HEK293 (cell line): ENCODE results near the gene SIGLEC10.

Source experiments
- BCL11A ChIP-seq: fragments of 450-650 bp; formaldehyde crosslinking; IDR thresholded peaks from 2 replicates; pipeline ENCODE4 v1.5.1; 2016; ENCODE audit warnings: low read depth, missing biosample characterization, missing genetic modification characterization
- FEZF1 ChIP-seq: fragments of 450-650 bp; formaldehyde crosslinking; IDR thresholded peaks from 2 replicates; pipeline ENCODE4 v1.5.1; 2016; ENCODE audit warnings: missing biosample characterization, missing genetic modification characterization
- GFI1B ChIP-seq: fragments of 450-650 bp; formaldehyde crosslinking; IDR thresholded peaks from 2 replicates; pipeline ENCODE4 v1.5.1; 2016; ENCODE audit warnings: missing biosample characterization, missing genetic modification characterization
- HOXA7 ChIP-seq: sonication (generic); formaldehyde crosslinking; IDR thresholded peaks from 2 replicates; pipeline ENCODE4 v1.8.1; 2022; ENCODE audit warnings: missing genetic modification reagents, borderline replicate concordance
- KLF1 ChIP-seq: fragments of 450-650 bp; formaldehyde crosslinking; IDR thresholded peaks from 2 replicates; pipeline ENCODE4 v1.5.1; 2016; ENCODE audit warnings: missing biosample characterization, missing genetic modification characterization
- KLF16 ChIP-seq: fragments of 450-650 bp; formaldehyde crosslinking; IDR thresholded peaks from 2 replicates; pipeline ENCODE4 v1.5.1; 2017; ENCODE audit warnings: missing biosample characterization, missing genetic modification characterization
- KLF8 ChIP-seq: fragments of 450-650 bp; formaldehyde crosslinking; IDR thresholded peaks from 2 replicates; pipeline ENCODE4 v1.5.1; 2016; ENCODE audit warnings: missing biosample characterization, missing genetic modification characterization
- MZF1 ChIP-seq: fragments of 450-650 bp; formaldehyde crosslinking; IDR thresholded peaks from 2 replicates; pipeline ENCODE4 v1.5.1; 2017; ENCODE audit warnings: missing biosample characterization, missing genetic modification characterization, borderline replicate concordance
- RBAK ChIP-seq: fragments of 450-650 bp; formaldehyde crosslinking; IDR thresholded peaks from 2 replicates; pipeline ENCODE4 v1.5.1; 2016; ENCODE audit warnings: missing biosample characterization, missing genetic modification characterization
- YY2 ChIP-seq: fragments of 450-650 bp; formaldehyde crosslinking; IDR thresholded peaks from 2 replicates; pipeline ENCODE4 v1.5.1; 2016; ENCODE audit warnings: missing biosample characterization, missing genetic modification characterization
- ZBTB20 ChIP-seq: fragments of 450-650 bp; formaldehyde crosslinking; IDR thresholded peaks from 2 replicates; pipeline ENCODE4 v1.5.1; 2016; ENCODE audit warnings: missing biosample characterization, missing genetic modification characterization
- ZFP69B ChIP-seq: fragments of 450-650 bp; formaldehyde crosslinking; IDR thresholded peaks from 2 replicates; pipeline ENCODE4 v1.5.1; 2016; ENCODE audit warnings: missing biosample characterization, missing genetic modification characterization
- ZIC2 ChIP-seq: fragments of 450-650 bp; formaldehyde crosslinking; IDR thresholded peaks from 2 replicates; pipeline ENCODE4 v1.5.1; 2016; ENCODE audit warnings: missing biosample characterization, missing genetic modification characterization
- ZNF174 ChIP-seq: fragments of 450-650 bp; formaldehyde crosslinking; IDR thresholded peaks from 2 replicates; pipeline ENCODE4 v1.5.0; 2017; ENCODE audit warnings: missing biosample characterization, mild to moderate bottlenecking, missing genetic modification characterization
- ZNF248 ChIP-seq: fragments of 450-650 bp; formaldehyde crosslinking; IDR thresholded peaks from 2 replicates; pipeline ENCODE4 v1.5.1; 2017; ENCODE audit warnings: missing biosample characterization, missing genetic modification characterization
- ZNF391 ChIP-seq: fragments of 450-650 bp; formaldehyde crosslinking; IDR thresholded peaks from 2 replicates; pipeline ENCODE4 v1.5.1; 2016; ENCODE audit warnings: low read depth, missing biosample characterization, missing genetic modification characterization, borderline replicate concordance
- ZNF426 ChIP-seq: fragments of 450-650 bp; formaldehyde crosslinking; IDR thresholded peaks from 2 replicates; pipeline ENCODE4 v1.5.1; 2017; ENCODE audit warnings: missing biosample characterization, missing genetic modification characterization, mild to moderate bottlenecking, inconsistent platforms, moderate library complexity
- ZNF514 ChIP-seq: fragments of 450-650 bp; formaldehyde crosslinking; IDR thresholded peaks from 2 replicates; pipeline ENCODE4 v1.5.1; 2016; ENCODE audit warnings: missing biosample characterization, missing genetic modification characterization
- ZNF544 ChIP-seq: fragments of 450-650 bp; formaldehyde crosslinking; IDR thresholded peaks from 2 replicates; pipeline ENCODE4 v1.5.0; 2017; ENCODE audit warnings: missing biosample characterization, missing genetic modification characterization
- ZNF623 ChIP-seq: fragments of 450-650 bp; formaldehyde crosslinking; IDR thresholded peaks from 2 replicates; pipeline ENCODE4 v1.5.1; 2016; ENCODE audit warnings: missing biosample characterization, missing genetic modification characterization
- ZNF664 ChIP-seq: fragments of 450-650 bp; formaldehyde crosslinking; IDR thresholded peaks from 2 replicates; pipeline ENCODE4 v1.5.1; 2016; ENCODE audit warnings: missing biosample characterization, missing genetic modification characterization
- ZNF670 ChIP-seq: fragments of 450-650 bp; formaldehyde crosslinking; IDR thresholded peaks from 2 replicates; pipeline ENCODE4 v1.5.1; 2016; ENCODE audit warnings: missing biosample characterization, missing genetic modification characterization, low read depth
- ZNF792 ChIP-seq: fragments of 450-650 bp; formaldehyde crosslinking; IDR thresholded peaks from 2 replicates; pipeline ENCODE4 v1.5.1; 2016; ENCODE audit warnings: missing biosample characterization, missing genetic modification characterization
- ZNF843 ChIP-seq: fragments of 450-650 bp; formaldehyde crosslinking; IDR thresholded peaks from 2 replicates; pipeline ENCODE4 v1.5.1; 2016; ENCODE audit warnings: missing biosample characterization, missing genetic modification characterization
- ZSCAN16 ChIP-seq: fragments of 450-650 bp; formaldehyde crosslinking; IDR thresholded peaks from 2 replicates; pipeline ENCODE4 v1.5.1; 2016; ENCODE audit warnings: missing biosample characterization, missing genetic modification characterization
- TF ChIP-seq, protein P1 (sequence below): fragments of 450-650 bp; formaldehyde crosslinking; IDR thresholded peaks from 2 replicates; pipeline ENCODE4 v1.5.1; 2016; ENCODE audit warnings: missing biosample characterization, missing genetic modification characterization
- TF ChIP-seq, protein P2 (sequence below): fragments of 450-650 bp; formaldehyde crosslinking; conservative IDR thresholded peaks from 2 replicates; pipeline ENCODE4 v1.5.1; 2016; ENCODE audit warnings: low read depth, missing biosample characterization, missing genetic modification characterization
- TF ChIP-seq, protein P3 (sequence below): fragments of 450-650 bp; formaldehyde crosslinking; IDR thresholded peaks from 2 replicates; pipeline ENCODE4 v1.5.1; 2017; ENCODE audit warnings: missing biosample characterization, missing genetic modification characterization
- TF ChIP-seq, protein P4 (sequence below): fragments of 450-650 bp; formaldehyde crosslinking; IDR thresholded peaks from 2 replicates; pipeline ENCODE4; 2016; ENCODE audit warnings: missing biosample characterization, missing genetic modification characterization
- TF ChIP-seq, protein P5 (sequence below): fragments of 450-650 bp; formaldehyde crosslinking; IDR thresholded peaks from 2 replicates; pipeline ENCODE4 v1.5.1; 2017; ENCODE audit warnings: missing biosample characterization, missing genetic modification characterization
- TF ChIP-seq, protein P6 (sequence below): fragments of 450-650 bp; formaldehyde crosslinking; IDR thresholded peaks from 2 replicates; pipeline ENCODE4 v1.5.1; 2016; ENCODE audit warnings: missing biosample characterization, missing genetic modification characterization

Gene SIGLEC10

DNA sequence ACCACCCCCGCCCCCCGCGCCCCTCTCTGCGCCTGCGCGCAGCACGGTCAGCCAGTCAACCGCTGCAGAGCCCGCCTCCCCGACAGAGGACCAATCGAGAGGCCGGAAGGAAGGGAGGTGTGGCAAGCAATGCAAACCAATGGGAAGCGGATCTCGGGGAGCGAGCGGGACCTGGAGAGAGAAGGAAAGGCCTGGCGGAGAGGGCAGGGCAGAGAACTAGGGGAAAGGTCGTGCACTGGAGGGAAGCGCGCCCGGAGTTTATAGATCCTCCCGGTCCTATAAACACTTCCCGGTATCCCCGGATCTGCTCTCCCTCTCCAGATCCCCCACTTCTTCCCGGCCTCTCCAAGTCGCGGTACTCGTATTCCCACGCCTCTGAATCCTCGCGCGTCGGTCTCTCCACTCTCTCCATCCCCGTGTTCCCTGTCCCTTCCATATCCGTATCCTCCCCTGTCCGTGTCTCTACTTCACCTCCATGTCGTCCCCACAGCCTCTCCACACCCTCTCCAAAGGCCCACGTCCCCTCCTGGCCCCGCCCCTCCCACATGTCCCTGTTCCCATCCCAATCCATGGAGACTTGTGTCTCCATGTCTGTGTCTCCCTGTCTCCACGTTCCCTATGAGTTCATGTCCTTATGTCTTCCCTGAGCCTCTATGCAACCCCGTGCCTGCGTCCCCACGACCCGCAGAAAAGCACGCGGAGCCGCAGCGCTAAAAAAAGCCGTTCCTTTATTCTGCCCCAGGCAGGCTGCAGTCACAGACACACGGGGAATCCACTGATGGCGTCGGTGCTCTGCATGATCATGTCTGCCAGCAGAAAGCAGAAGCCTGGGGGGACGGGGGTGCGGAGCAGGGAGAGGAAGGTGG, 50.8 kb downstream of the SIGLEC10 start (continued):
- TF ChIP-seq, protein P1, sequence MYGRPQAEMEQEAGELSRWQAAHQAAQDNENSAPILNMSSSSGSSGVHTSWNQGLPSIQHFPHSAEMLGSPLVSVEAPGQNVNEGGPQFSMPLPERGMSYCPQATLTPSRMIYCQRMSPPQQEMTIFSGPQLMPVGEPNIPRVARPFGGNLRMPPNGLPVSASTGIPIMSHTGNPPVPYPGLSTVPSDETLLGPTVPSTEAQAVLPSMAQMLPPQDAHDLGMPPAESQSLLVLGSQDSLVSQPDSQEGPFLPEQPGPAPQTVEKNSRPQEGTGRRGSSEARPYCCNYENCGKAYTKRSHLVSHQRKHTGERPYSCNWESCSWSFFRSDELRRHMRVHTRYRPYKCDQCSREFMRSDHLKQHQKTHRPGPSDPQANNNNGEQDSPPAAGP (tag by site-specific recombination) = peak; percentile 67; the same call in 1 of the 2 replicates
- TF ChIP-seq MZF1 (peak; percentile 84; the same call in 1 of the 2 replicates), ZSCAN16 (tag by site-specific recombination) (peak; percentile 85), RBAK (tag by site-specific recombination) (no peak), ZNF792 (0 out of 2 replicates have a peak, but pooled peaks have one; percentile 12), KLF1 (tag by site-specific recombination) (peak; percentile 75; the same call in 1 of the 2 replicates), BCL11A (tag by site-specific recombination) (peak; percentile 92), ZBTB20 (tag by site-specific recombination) (peak; percentile 82), ZNF664 (no peak), ZFP69B (tag by site-specific recombination) (peak; percentile 77), ZNF623 (tag by site-specific recombination) (0 out of 2 replicates have a peak, but pooled peaks have one; percentile 26), ZNF426 (tag by site-specific recombination) (no peak), ZNF843 (tag by site-specific recombination) (peak; percentile 79), YY2 (tag by site-specific recombination) (peak; percentile 76), HOXA7 (no peak), ZNF391 (tag by site-specific recombination) (peak; percentile 89; the same call in 1 of the 2 replicates), KLF8 (peak; percentile 90), FEZF1 (tag by site-specific recombination) (no peak), GFI1B (tag by site-specific recombination) (no peak), ZNF670 (no peak), ZNF514 (tag by site-specific recombination) (no peak), KLF16 (tag by site-specific recombination) (peak; percentile 78; the same call in 1 of the 2 replicates), ZNF544 (tag by site-specific recombination) (no peak), ZNF174 (no peak), ZIC2 (tag by site-specific recombination) (peak; percentile 10; the same call in 1 of the 2 replicates), ZNF248 (no peak)
- TF ChIP-seq, protein P2, sequence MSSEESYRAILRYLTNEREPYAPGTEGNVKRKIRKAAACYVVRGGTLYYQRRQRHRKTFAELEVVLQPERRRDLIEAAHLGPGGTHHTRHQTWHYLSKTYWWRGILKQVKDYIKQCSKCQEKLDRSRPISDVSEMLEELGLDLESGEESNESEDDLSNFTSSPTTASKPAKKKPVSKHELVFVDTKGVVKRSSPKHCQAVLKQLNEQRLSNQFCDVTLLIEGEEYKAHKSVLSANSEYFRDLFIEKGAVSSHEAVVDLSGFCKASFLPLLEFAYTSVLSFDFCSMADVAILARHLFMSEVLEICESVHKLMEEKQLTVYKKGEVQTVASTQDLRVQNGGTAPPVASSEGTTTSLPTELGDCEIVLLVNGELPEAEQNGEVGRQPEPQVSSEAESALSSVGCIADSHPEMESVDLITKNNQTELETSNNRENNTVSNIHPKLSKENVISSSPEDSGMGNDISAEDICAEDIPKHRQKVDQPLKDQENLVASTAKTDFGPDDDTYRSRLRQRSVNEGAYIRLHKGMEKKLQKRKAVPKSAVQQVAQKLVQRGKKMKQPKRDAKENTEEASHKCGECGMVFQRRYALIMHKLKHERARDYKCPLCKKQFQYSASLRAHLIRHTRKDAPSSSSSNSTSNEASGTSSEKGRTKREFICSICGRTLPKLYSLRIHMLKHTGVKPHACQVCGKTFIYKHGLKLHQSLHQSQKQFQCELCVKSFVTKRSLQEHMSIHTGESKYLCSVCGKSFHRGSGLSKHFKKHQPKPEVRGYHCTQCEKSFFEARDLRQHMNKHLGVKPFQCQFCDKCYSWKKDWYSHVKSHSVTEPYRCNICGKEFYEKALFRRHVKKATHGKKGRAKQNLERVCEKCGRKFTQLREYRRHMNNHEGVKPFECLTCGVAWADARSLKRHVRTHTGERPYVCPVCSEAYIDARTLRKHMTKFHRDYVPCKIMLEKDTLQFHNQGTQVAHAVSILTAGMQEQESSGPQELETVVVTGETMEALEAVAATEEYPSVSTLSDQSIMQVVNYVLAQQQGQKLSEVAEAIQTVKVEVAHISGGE (tag by site-specific recombination) = peak; percentile 69
- TF ChIP-seq, protein P3, sequence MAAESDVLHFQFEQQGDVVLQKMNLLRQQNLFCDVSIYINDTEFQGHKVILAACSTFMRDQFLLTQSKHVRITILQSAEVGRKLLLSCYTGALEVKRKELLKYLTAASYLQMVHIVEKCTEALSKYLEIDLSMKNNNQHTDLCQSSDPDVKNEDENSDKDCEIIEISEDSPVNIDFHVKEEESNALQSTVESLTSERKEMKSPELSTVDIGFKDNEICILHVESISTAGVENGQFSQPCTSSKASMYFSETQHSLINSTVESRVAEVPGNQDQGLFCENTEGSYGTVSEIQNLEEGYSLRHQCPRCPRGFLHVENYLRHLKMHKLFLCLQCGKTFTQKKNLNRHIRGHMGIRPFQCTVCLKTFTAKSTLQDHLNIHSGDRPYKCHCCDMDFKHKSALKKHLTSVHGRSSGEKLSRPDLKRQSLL (tag by site-specific recombination) = peak; percentile 74; the same call in 1 of the 2 replicates
- TF ChIP-seq, protein P4, sequence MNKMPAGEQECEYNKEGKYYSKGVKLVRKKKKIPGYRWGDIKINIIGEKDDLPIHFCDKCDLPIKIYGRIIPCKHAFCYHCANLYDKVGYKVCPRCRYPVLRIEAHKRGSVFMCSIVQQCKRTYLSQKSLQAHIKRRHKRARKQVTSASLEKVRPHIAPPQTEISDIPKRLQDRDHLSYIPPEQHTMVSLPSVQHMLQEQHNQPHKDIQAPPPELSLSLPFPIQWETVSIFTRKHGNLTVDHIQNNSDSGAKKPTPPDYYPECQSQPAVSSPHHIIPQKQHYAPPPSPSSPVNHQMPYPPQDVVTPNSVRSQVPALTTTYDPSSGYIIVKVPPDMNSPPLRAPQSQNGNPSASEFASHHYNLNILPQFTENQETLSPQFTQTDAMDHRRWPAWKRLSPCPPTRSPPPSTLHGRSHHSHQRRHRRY (tag by site-specific recombination) = peak; percentile 74; the same call in 1 of the 2 replicates
- TF ChIP-seq, protein P5, sequence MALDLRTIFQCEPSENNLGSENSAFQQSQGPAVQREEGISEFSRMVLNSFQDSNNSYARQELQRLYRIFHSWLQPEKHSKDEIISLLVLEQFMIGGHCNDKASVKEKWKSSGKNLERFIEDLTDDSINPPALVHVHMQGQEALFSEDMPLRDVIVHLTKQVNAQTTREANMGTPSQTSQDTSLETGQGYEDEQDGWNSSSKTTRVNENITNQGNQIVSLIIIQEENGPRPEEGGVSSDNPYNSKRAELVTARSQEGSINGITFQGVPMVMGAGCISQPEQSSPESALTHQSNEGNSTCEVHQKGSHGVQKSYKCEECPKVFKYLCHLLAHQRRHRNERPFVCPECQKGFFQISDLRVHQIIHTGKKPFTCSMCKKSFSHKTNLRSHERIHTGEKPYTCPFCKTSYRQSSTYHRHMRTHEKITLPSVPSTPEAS (tag by site-specific recombination) = peak; percentile 40; the same call in 1 of the 2 replicates
- TF ChIP-seq, protein P6, sequence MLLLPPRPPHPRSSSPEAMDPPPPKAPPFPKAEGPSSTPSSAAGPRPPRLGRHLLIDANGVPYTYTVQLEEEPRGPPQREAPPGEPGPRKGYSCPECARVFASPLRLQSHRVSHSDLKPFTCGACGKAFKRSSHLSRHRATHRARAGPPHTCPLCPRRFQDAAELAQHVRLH (tag by site-specific recombination) = peak; percentile 48; the same call in 1 of the 2 replicates
